Motor neuron (in vitro differentiated cells): ENCODE data around the gene CRTAP. TPM values are rescaled to one million over a fixed set of nuclear protein-coding genes. Genes with fewer than 3 reads are reported as not detected.
A peak's percentile ranks its signal among the peaks of the same experiment; 100 is the strongest.
"Not testable (repeated sequence)": the region's sequence is repeated elsewhere in the genome, so short reads cannot be mapped to it uniquely, and the experiment has no call there.

Experiments used
- ATAC-seq, 8 experiments: fragments of 200-7000 bp; cut with Tn5 transposase; replicated peaks in 6 of 8; 2 replicates each; pipeline ENCODE4 v1.8.0; 2021; ENCODE audit warnings: mild to moderate bottlenecking in 8 of 8, moderate library complexity in 8 of 8
- H3K27ac ChIP-seq, 2 donors: fragments of 250-450 bp; sonication (Bioruptor Pico); 2 replicates each; pipeline ENCODE4 v1.9.0; 2021; ENCODE audit warnings: antibody characterized with exemption in 2 of 2, mild to moderate bottlenecking in 2 of 2, moderate library complexity in 1 of 2
- H3K4me1 ChIP-seq, 2 donors: fragments of 250-450 bp; sonication (Bioruptor Pico); replicated peaks in 1 of 2; 2 replicates each; pipeline ENCODE4 v1.6.1; 2021; ENCODE audit warnings: antibody characterized with exemption in 2 of 2, mild to moderate bottlenecking in 2 of 2, moderate library complexity in 1 of 2
- H3K4me3 ChIP-seq, 5 donors: fragments of 250-450 bp; sonication (Bioruptor Pico); 2 replicates each; pipeline ENCODE4 v1.9.0; 2021; ENCODE audit warnings: antibody characterized with exemption in 5 of 5, mild to moderate bottlenecking in 5 of 5, moderate library complexity in 4 of 5
- WGBS, 10 experiments: fragments of 450-650 bp; shearing (Covaris generic); methylation state at CpG; one replicate each; pipeline ENCODE4 v1.0.0; 2022; 5-methylcytosine and 5-hydroxymethylcytosine counted together
- in situ Hi-C, 9 experiments: fragments of 400-800 bp; cut with MboI; loops; one replicate each; pipeline ENCODE4 v1.15.0; 2021; ENCODE audit warnings: low sequenced_read_pairs in 9 of 9, low pct_unique_long_range_greater_than_20kb in 2 of 9; ENCODE audit not compliant: unreplicated experiment in 9 of 9
- total RNA-seq, 8 experiments: library from RNA; unstranded; fragments of 300-600 nt; gene quantifications; 2 replicates each; pipeline versions ENCODE4 v1.2.3 to v1.2.4, GENCODE V29; 2022

CRTAP gene
- total RNA-seq, 8 experiments from 2014 or later, result 14.2 to 197 (median 36.2) TPM

- in situ Hi-C loops, result no loop called here
- Histone ChIP-seq H3K4me3 (no peak overlapping the region), H3K4me1 (no peaks in the 10 kb centered on the region), H3K27ac (no peak overlapping the region)
- peak in 3 of 8 experiments; percentile 18 to 93 (median 23) for ATAC-seq
- 5 to 83% (median 24%) methylated on average over 1 to 2 of the region's 2 CpGs; no CpG with 5 or more reads in 3 of the 10 experiments for WGBS, 10 experiments
These were observed 59.3 kb downstream of the CRTAP start for GRCh38 chr3:33173103-33173502.

- no peak for ATAC-seq
- Histone ChIP-seq H3K4me1 (no peaks in the 10 kb centered on the region), H3K4me3 (no peak overlapping the region), H3K27ac (no peak overlapping the region)
- in situ Hi-C loops, result no loop called here
- 80 to 100% (median 92%) methylated on average over 1 to 3 of the region's 4 CpGs; no CpG with 5 or more reads in 6 of the 10 experiments for WGBS, 10 experiments
These were observed 59.9 kb downstream of the CRTAP start for GRCh38 chr3:33173672-33174071.

GRCh38 chr3:33174095-33174494, 60.3 kb downstream of the CRTAP start:
- WGBS, 10 experiments, result 60 to 67% methylated on average over 1 to 2 of the region's 4 CpGs; no CpG with 5 or more reads in 8 of the 10 experiments

GRCh38 chr3:33174711-33175414, 61.0 kb downstream of the CRTAP start:
- Histone ChIP-seq H3K4me1 (no peaks in the 10 kb centered on the region), H3K27ac (no peak overlapping the region), H3K4me3 (no peak overlapping the region)
- WGBS, 10 experiments, result 20 to 100% (median 89%) methylated on average over 1 to 16 of the region's 19 CpGs
- in situ Hi-C loops, result no loop called here
- ATAC-seq, result no peak

More at GRCh38 chr3:33174095-33174494, 60.3 kb downstream of the CRTAP start:
- Histone ChIP-seq H3K4me3 (no peak overlapping the region), H3K27ac (no peak overlapping the region), H3K4me1 (no peaks in the 10 kb centered on the region)
- in situ Hi-C loops, result no loop called here
- no peak for ATAC-seq

GRCh38 chr3:33179132-33179531, 65.3 kb downstream of the CRTAP start:
- Histone ChIP-seq H3K27ac (no peak overlapping the region), H3K4me1 (no peaks in the 10 kb centered on the region), H3K4me3 (no peak overlapping the region)
- no peak for ATAC-seq
- in situ Hi-C loops, result no loop called here
- 11 to 89% (median 69%) methylated on average over 1 of the region's 1 CpG; no CpG with 5 or more reads in 3 of the 10 experiments for WGBS, 10 experiments

- 26 to 96% (median 86%) methylated on average over 2 to 5 of the region's 5 CpGs for WGBS, 10 experiments
- Histone ChIP-seq H3K4me3 (no peak overlapping the region), H3K4me1 (no peaks in the 10 kb centered on the region), H3K27ac (no peak overlapping the region)
- ATAC-seq, result no peak
- in situ Hi-C loops, result no loop called here
These were observed 67.4 kb downstream of the CRTAP start for GRCh38 chr3:33181229-33181628.

GRCh38 chr3:33181641-33182040, 67.8 kb downstream of the CRTAP start:
- ATAC-seq, H3K27ac ChIP-seq, in situ Hi-C loops, H3K4me3 ChIP-seq, H3K4me1 ChIP-seq: not testable (repeated sequence)
- WGBS, 10 experiments, result 64 to 100% (median 100%) methylated on average over 1 of the region's 1 CpG

- H3K4me1 ChIP-seq, result no peaks in the 10 kb centered on the region
- no peak for ATAC-seq
- WGBS, 10 experiments, result 40 to 89% (median 54%) methylated on average over 1 to 2 of the region's 2 CpGs; no CpG with 5 or more reads in 1 of the 10 experiments
- in situ Hi-C loops, result no loop called here
- no peak overlapping the region for H3K27ac ChIP-seq
- H3K4me3 ChIP-seq, result no peak overlapping the region
These were observed 71.0 kb downstream of the CRTAP start for GRCh38 chr3:33184863-33185262.

GRCh38 chr3:33186524-33187367, 72.9 kb downstream of the CRTAP start:
- in situ Hi-C loops, result no loop called here
- no peak for ATAC-seq
- no peak overlapping the region for H3K27ac ChIP-seq
- H3K4me3 ChIP-seq, result no peak overlapping the region
- 20 to 100% (median 81%) methylated on average over 1 to 8 of the region's 13 CpGs; no CpG with 5 or more reads in 2 of the 10 experiments for WGBS, 10 experiments
- no peaks in the 10 kb centered on the region for H3K4me1 ChIP-seq

GRCh38 chr3:33187368-33187634, 73.5 kb downstream of the CRTAP start:
- in situ Hi-C loops, result no loop called here
- Histone ChIP-seq H3K4me1 (no peaks in the 10 kb centered on the region), H3K27ac (no peak overlapping the region), H3K4me3 (no peak overlapping the region)
- ATAC-seq, result no peak
- 76 to 100% (median 100%) methylated on average over 2 to 3 of the region's 3 CpGs; no CpG with 5 or more reads in 5 of the 10 experiments for WGBS, 10 experiments

GRCh38 chr3:33194303-33194702, 80.5 kb downstream of the CRTAP start:
- WGBS, 10 experiments, result 20 to 77% (median 47%) methylated on average over 1 of the region's 1 CpG; no CpG with 5 or more reads in 4 of the 10 experiments
- no peak for ATAC-seq
- Histone ChIP-seq H3K4me3 (no peak overlapping the region), H3K27ac (no peak overlapping the region), H3K4me1 (peaks cover 0 to 3% of the 10 kb centered on the region in 2 donors)
- in situ Hi-C loops, result no loop called here

GRCh38 chr3:33196538-33196937, 82.7 kb downstream of the CRTAP start:
- Histone ChIP-seq H3K4me3 (no peak overlapping the region), H3K27ac (no peak overlapping the region), H3K4me1 (peaks cover 0 to 3% of the 10 kb centered on the region in 2 donors)
- no peak for ATAC-seq
- in situ Hi-C loops, result no loop called here
- WGBS, 10 experiments, result 0 to 100% (median 21%) methylated on average over 1 to 3 of the region's 3 CpGs; no CpG with 5 or more reads in 2 of the 10 experiments
